HCT116 (cell line): Measurements from ENCODE around the gene AFAP1L1.

Experiments
- POLR2A ChIP-seq: IDR thresholded peaks from 2 replicates; pipeline ENCODE4 v1.7.0; 2011; ENCODE audit warnings: borderline replicate concordance; ENCODE audit not compliant: insufficient read depth, insufficient read length; ENCODE audit errors: extremely low read depth
- POLR2AphosphoS5 ChIP-seq: IDR thresholded peaks from 2 replicates; pipeline ENCODE4 v1.6.1; 2011; ENCODE audit warnings: mild to moderate bottlenecking, low read depth, low read length, moderate library complexity
- SP1 ChIP-seq: IDR thresholded peaks from 2 replicates; pipeline ENCODE4 v1.6.1; 2012; ENCODE audit warnings: low read depth
- SRF ChIP-seq: IDR thresholded peaks from 2 replicates; pipeline ENCODE4 v1.6.1; 2012; ENCODE audit warnings: low read depth
- TF ChIP-seq, protein P1 (sequence below), 3 experiments: fragments of 200-600 bp in 1 of 3; sonication (generic) in 1 of 3; IDR thresholded peaks in 2 of 3; conservative IDR thresholded peaks in 1 of 3; 2 replicates each; pipeline ENCODE4 v1.5.1; 2012 to 2017; ENCODE audit warnings: low read depth in 2 of 3, low read length in 2 of 3, antibody characterized with exemption in 1 of 3, borderline replicate concordance in 1 of 3, control low read depth in 1 of 3, mild to moderate bottlenecking in 1 of 3, mixed read lengths in 1 of 3, mixed run types in 1 of 3, moderate library complexity in 1 of 3; ENCODE audit not compliant: insufficient read depth in 1 of 3

GRCh38 chr5:149324641-149325040, 53.0 kb downstream of the AFAP1L1 start:
- TF ChIP-seq, protein P1, sequence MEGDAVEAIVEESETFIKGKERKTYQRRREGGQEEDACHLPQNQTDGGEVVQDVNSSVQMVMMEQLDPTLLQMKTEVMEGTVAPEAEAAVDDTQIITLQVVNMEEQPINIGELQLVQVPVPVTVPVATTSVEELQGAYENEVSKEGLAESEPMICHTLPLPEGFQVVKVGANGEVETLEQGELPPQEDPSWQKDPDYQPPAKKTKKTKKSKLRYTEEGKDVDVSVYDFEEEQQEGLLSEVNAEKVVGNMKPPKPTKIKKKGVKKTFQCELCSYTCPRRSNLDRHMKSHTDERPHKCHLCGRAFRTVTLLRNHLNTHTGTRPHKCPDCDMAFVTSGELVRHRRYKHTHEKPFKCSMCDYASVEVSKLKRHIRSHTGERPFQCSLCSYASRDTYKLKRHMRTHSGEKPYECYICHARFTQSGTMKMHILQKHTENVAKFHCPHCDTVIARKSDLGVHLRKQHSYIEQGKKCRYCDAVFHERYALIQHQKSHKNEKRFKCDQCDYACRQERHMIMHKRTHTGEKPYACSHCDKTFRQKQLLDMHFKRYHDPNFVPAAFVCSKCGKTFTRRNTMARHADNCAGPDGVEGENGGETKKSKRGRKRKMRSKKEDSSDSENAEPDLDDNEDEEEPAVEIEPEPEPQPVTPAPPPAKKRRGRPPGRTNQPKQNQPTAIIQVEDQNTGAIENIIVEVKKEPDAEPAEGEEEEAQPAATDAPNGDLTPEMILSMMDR (IDR thresholded peaks at IDR 0.05 in 2 of 3, conservative IDR thresholded peaks at IDR 0.05 in 1 of 3; ENCODE audit: borderline replicate concordance in 1 of 3, insufficient read depth in 1 of 3, low read depth in 2 of 3, low read length in 2 of 3), result no peak
- no peak for TF ChIP-seq POLR2A
- TF ChIP-seq POLR2AphosphoS5, result no peak
- TF ChIP-seq SP1, result no peak
- TF ChIP-seq SRF, result no peak
